Body of pancreas (tissue), 4 donors: ENCODE data around the gene FKBP1B.

Source experiments
- POLR2A ChIP-seq, 3 donors: fragments of 450-650 bp; IDR thresholded peaks; one replicate each; pipeline ENCODE4 v1.6.1; 2016; ENCODE audit warnings: antibody characterized with exemption in 3 of 3, mild to moderate bottlenecking in 2 of 3
- TF ChIP-seq, protein P1 (sequence below), 7 experiments: fragments of 450-650 bp in 4 of 7; fragments of 200-600 bp in 3 of 7; sonication (generic) in 3 of 7; IDR thresholded peaks; one replicate each; pipeline ENCODE4 v1.5.1; 2016 to 2019; ENCODE audit warnings: antibody characterized with exemption in 7 of 7

DNA sequence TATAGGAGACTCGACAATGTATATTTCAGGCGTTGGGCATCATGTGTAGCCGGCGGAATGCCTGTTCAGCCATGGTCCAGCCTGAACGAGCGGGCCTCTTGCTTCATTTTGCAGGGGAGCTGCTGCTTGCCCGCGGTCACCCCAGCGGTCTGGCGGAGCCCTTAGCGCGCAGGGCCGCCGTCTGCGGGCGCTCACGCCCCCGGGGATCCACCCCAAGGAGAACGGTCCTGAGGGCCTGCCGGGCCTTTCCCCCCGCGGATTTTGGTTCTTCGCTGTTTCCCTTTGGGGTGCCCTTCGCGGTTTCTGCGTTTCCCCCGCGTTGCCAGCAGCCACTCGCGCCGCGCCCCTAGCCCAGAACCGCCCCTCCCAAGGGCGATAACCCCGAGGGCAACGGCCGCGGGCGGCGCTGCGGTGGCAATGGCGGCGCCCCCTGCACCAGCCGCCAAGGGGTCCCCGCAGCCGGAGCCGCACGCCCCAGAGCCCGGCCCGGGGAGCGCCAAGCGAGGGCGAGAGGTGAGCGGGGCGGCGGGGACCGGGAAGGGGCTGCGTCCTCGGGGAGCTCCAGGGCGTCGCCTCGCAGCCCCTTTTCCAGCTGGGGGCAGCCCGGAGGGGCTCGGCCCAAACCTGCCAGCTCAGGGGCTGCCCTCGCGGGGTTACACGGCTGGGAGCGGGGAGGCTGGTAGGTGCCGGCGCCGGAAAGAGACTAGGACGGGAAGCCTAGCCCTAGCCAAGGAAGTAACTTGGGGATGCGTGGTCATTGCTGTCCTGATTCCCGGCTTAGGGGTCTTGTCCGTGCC lies 39.7 kb upstream of the FKBP1B start, which contains the start of gene MFSD2B:
- TF ChIP-seq, protein P1, sequence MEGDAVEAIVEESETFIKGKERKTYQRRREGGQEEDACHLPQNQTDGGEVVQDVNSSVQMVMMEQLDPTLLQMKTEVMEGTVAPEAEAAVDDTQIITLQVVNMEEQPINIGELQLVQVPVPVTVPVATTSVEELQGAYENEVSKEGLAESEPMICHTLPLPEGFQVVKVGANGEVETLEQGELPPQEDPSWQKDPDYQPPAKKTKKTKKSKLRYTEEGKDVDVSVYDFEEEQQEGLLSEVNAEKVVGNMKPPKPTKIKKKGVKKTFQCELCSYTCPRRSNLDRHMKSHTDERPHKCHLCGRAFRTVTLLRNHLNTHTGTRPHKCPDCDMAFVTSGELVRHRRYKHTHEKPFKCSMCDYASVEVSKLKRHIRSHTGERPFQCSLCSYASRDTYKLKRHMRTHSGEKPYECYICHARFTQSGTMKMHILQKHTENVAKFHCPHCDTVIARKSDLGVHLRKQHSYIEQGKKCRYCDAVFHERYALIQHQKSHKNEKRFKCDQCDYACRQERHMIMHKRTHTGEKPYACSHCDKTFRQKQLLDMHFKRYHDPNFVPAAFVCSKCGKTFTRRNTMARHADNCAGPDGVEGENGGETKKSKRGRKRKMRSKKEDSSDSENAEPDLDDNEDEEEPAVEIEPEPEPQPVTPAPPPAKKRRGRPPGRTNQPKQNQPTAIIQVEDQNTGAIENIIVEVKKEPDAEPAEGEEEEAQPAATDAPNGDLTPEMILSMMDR (IDR thresholded peaks at IDR 0.05), result no peak
- no peak for TF ChIP-seq POLR2A (IDR thresholded peaks at IDR 0.05)
